ENCODE data around the gene CLINT1. TPM values are rescaled to one million over a fixed set of nuclear protein-coding genes. Genes with fewer than 3 reads are reported as not detected.

The CLINT1 gene
- total and polyA plus RNA-seq, 2 of the 13 experiments (the other 11 are each of a cell fraction or from before 2014, with no cell fraction given), result 64.0 to 104 TPM

DNA sequence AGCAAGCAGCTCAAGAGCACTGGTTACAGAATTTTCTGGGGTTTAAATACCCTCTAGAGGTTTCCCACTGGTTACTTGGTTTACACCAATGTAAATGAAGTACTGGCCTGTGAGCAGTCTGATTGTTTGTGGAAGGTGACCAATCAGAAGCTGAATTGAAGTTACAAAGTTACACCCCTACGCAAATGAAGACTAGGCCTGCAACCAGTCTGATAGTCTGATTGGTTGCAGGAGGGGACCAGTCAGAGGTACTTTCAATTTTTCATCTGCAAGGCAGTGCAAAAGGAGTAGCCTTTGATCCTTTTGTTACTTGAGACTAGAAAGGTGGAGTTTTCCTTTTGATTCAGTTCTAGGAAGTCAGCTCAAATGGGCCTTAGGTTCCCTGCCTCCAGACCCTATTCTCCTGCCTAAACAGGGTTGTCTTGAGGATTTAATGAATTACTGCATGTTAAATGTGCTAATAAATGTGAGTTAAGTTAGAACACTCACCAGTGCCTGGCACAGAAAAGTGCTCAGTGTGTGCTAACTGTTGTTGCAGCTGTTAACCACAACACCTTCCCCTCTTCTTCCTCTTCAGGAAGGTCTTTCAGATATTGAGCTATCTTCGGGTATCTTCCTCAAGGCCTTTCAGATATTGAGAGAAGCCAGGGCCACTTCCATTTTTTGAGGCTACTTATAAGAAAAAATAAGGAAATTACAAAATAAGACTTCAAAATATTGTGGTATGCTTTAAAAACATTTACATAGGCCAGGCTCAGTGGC is 32.1 kb upstream of the CLINT1 start:
- Histone ChIP-seq H3K36me3 (replicated peaks in 1 of 2; ENCODE audit: control insufficient read depth in 1 of 2, insufficient read depth in 2 of 2, low read length in 2 of 2) (no peaks in the 10 kb centered on the region), H3K9ac (ENCODE audit: insufficient read depth, low read depth, low read length) (no peak overlapping the region), H2AFZ (ENCODE audit: low read length) (no peak overlapping the region), H3K9me3 (ENCODE audit: low read length) (no peaks in the 10 kb centered on the region), H3K4me3 (replicated peaks in 1 of 3; ENCODE audit: insufficient read depth in 1 of 3, low read depth in 2 of 3, low read length in 3 of 3) (no peak overlapping the region), H3K27ac (ENCODE audit: extremely low read length, insufficient read depth, low read length) (no peak overlapping the region), H3K79me2 (ENCODE audit: insufficient read depth, low read length) (no peaks in the 10 kb centered on the region), H3K4me1 (ENCODE audit: insufficient read depth, low read length) (no peaks in the 10 kb centered on the region), H4K20me1 (ENCODE audit: insufficient read depth, low read length) (no peaks in the 10 kb centered on the region), H3K27me3 (ENCODE audit: control insufficient read depth in 1 of 2, insufficient read depth in 2 of 2, low read length in 2 of 2) (no peaks in the 10 kb centered on the region; a peak in 1 of 5 replicates), H3K4me2 (ENCODE audit: low read depth, low read length) (no peak overlapping the region)
- in situ Hi-C loops (cut with HindIII; ENCODE audit: extremely low pct_ligation_motif_present, low pct_unique_long_range_greater_than_20kb), result no loop called here
- intact Hi-C loops (cut with micrococcal nuclease; ENCODE audit: unreplicated experiment), result no loop called here
- no peak for FAIRE-seq
- TF ChIP-seq ZNF562 (CRISPR knock-in tag; IDR thresholded peaks at IDR 0.05; ENCODE audit: borderline replicate concordance) (no peak), GATAD2A (CRISPR knock-in tag; IDR thresholded peaks at IDR 0.05) (no peak)
- TF ChIP-seq, protein P1, sequence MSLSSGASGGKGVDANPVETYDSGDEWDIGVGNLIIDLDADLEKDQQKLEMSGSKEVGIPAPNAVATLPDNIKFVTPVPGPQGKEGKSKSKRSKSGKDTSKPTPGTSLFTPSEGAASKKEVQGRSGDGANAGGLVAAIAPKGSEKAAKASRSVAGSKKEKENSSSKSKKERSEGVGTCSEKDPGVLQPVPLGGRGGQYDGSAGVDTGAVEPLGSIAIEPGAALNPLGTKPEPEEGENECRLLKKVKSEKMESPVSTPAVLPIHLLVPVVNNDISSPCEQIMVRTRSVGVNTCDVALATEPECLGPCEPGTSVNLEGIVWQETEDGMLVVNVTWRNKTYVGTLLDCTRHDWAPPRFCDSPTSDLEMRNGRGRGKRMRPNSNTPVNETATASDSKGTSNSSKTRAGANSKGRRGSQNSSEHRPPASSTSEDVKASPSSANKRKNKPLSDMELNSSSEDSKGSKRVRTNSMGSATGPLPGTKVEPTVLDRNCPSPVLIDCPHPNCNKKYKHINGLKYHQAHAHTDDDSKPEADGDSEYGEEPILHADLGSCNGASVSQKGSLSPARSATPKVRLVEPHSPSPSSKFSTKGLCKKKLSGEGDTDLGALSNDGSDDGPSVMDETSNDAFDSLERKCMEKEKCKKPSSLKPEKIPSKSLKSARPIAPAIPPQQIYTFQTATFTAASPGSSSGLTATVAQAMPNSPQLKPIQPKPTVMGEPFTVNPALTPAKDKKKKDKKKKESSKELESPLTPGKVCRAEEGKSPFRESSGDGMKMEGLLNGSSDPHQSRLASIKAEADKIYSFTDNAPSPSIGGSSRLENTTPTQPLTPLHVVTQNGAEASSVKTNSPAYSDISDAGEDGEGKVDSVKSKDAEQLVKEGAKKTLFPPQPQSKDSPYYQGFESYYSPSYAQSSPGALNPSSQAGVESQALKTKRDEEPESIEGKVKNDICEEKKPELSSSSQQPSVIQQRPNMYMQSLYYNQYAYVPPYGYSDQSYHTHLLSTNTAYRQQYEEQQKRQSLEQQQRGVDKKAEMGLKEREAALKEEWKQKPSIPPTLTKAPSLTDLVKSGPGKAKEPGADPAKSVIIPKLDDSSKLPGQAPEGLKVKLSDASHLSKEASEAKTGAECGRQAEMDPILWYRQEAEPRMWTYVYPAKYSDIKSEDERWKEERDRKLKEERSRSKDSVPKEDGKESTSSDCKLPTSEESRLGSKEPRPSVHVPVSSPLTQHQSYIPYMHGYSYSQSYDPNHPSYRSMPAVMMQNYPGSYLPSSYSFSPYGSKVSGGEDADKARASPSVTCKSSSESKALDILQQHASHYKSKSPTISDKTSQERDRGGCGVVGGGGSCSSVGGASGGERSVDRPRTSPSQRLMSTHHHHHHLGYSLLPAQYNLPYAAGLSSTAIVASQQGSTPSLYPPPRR (CRISPR knock-in tag; IDR thresholded peaks at IDR 0.05; ENCODE audit: borderline replicate concordance), result no peak
- TF ChIP-seq, protein P2, sequence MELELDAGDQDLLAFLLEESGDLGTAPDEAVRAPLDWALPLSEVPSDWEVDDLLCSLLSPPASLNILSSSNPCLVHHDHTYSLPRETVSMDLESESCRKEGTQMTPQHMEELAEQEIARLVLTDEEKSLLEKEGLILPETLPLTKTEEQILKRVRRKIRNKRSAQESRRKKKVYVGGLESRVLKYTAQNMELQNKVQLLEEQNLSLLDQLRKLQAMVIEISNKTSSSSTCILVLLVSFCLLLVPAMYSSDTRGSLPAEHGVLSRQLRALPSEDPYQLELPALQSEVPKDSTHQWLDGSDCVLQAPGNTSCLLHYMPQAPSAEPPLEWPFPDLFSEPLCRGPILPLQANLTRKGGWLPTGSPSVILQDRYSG (CRISPR knock-in tag; IDR thresholded peaks at IDR 0.05), result no peak
- ATAC-seq, result no peak
- DNase-seq (ENCODE audit: low spot score), result no peak
- BruUV-seq (replicated peaks), result no TSS peak
- CTCF ChIA-PET (ENCODE audit: low intra/inter-chr PET ratio, low total read pairs), result no interaction called here
- WGBS (ENCODE audit: low lambda C conversion rate), result 58% methylated on average over 2 of the region's 2 CpGs
- POLR2A ChIA-PET, result no interaction called here

Measured in HepG2 (cell line).